HG03520 (cell line): ENCODE data around the gene UGCG.
"Not testable (repeated sequence)": the region's sequence is repeated elsewhere in the genome, so short reads cannot be mapped to it uniquely, and the experiment has no call there.

Experiments
- ATAC-seq: cut with Tn5 transposase; IDR thresholded peaks from one replicate; pipeline ENCODE4 v1.9.1; 2021; ENCODE audit warnings: mild to moderate bottlenecking, moderate library complexity; ENCODE audit not compliant: unreplicated experiment

The UGCG gene

GRCh38 chr9:111890334-111890733, 6.3 kb upstream of the UGCG start:
- no peak for ATAC-seq

- ATAC-seq, result not testable (repeated sequence)
Measured at GRCh38 chr9:111890867-111891266, 5.7 kb upstream of the UGCG start.

- ATAC-seq, result no peak
Measured at GRCh38 chr9:111891910-111892499, 4.6 kb upstream of the UGCG start.

- peak; percentile 35 for ATAC-seq
Measured at GRCh38 chr9:111896942-111897600, 457 bp downstream of the UGCG start.

- peak; percentile 24 for ATAC-seq
Measured at GRCh38 chr9:111897601-111898137, 1.1 kb downstream of the UGCG start.

- no peak for ATAC-seq
Measured at GRCh38 chr9:111898331-111899096, 1.9 kb downstream of the UGCG start.

- ATAC-seq, result no peak
Measured at GRCh38 chr9:111900151-111900857, 3.7 kb downstream of the UGCG start.

- no peak for ATAC-seq
Measured at GRCh38 chr9:111900858-111901612, 4.4 kb downstream of the UGCG start.

GRCh38 chr9:111902391-111903139, 6.0 kb downstream of the UGCG start:
- no peak for ATAC-seq

- ATAC-seq, result not testable (repeated sequence)
Measured at GRCh38 chr9:111903535-111903934, 6.9 kb downstream of the UGCG start.

GRCh38 chr9:111904026-111904425, 7.4 kb downstream of the UGCG start:
- ATAC-seq, result no peak

GRCh38 chr9:111904891-111905291, 8.3 kb downstream of the UGCG start:
- ATAC-seq, result no peak

GRCh38 chr9:111907147-111907546, 10.5 kb downstream of the UGCG start:
- no peak for ATAC-seq

GRCh38 chr9:111909444-111909843, 12.8 kb downstream of the UGCG start:
- ATAC-seq, result no peak

GRCh38 chr9:111910428-111910827, 13.8 kb downstream of the UGCG start:
- no peak for ATAC-seq

- ATAC-seq, result no peak
Measured at GRCh38 chr9:111913159-111913558, 16.5 kb downstream of the UGCG start.

GRCh38 chr9:111914749-111915424, 18.3 kb downstream of the UGCG start:
- ATAC-seq, result no peak

- ATAC-seq, result no peak
Measured at GRCh38 chr9:111915425-111915758, 18.8 kb downstream of the UGCG start.

GRCh38 chr9:111916234-111916645, 19.6 kb downstream of the UGCG start:
- ATAC-seq, result peak; percentile 70
